IMR-90 (cell line): ENCODE results near the gene ASCL5.

ENCODE experiments used
- POLR2A ChIP-seq: IDR thresholded peaks from 2 replicates; pipeline ENCODE4 v1.6.1; 2012; ENCODE audit warnings: mild to moderate bottlenecking, low read depth, low read length
- SMC3 ChIP-seq: fragments of 150-350 bp; IDR thresholded peaks from 2 replicates; pipeline ENCODE4 v1.6.1; 2016; ENCODE audit warnings: low read depth, mild to moderate bottlenecking, antibody characterized with exemption, low read length, moderate library complexity
- TF ChIP-seq, protein P1 (sequence below): conservative IDR thresholded peaks from 2 replicates; pipeline ENCODE4 v1.5.1; 2012; ENCODE audit warnings: mild to moderate bottlenecking, low read depth, low read length, improper control_type of control experiment

DNA sequence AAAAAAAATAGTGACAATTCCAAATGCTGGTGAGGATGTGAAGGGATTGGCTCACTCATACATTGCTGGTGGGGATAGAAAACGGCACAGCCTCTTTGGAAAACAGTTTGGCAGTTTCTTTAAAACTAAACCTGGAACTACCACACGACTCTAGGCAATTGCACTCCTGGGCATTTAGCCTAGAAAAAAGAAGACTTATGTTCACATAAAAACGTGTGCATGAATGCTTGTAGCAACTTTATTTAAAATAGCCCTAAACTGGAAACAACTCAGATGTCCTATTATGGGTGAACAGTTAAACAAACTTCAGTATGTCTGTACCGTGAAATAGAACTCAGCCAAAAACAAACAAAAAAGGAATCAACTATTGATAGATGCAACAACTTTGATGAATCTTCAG, 36.7 kb upstream of the ASCL5 start:
- TF ChIP-seq POLR2A (no peak), SMC3 (no peak)
- TF ChIP-seq, protein P1, sequence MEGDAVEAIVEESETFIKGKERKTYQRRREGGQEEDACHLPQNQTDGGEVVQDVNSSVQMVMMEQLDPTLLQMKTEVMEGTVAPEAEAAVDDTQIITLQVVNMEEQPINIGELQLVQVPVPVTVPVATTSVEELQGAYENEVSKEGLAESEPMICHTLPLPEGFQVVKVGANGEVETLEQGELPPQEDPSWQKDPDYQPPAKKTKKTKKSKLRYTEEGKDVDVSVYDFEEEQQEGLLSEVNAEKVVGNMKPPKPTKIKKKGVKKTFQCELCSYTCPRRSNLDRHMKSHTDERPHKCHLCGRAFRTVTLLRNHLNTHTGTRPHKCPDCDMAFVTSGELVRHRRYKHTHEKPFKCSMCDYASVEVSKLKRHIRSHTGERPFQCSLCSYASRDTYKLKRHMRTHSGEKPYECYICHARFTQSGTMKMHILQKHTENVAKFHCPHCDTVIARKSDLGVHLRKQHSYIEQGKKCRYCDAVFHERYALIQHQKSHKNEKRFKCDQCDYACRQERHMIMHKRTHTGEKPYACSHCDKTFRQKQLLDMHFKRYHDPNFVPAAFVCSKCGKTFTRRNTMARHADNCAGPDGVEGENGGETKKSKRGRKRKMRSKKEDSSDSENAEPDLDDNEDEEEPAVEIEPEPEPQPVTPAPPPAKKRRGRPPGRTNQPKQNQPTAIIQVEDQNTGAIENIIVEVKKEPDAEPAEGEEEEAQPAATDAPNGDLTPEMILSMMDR: no peak
